AG08396 (cell line): ENCODE measurements around the gene BMP2K.

Experiments used
- DNase-seq: peaks from one replicate; pipeline ENCODE4 v3.0.0; 2012; ENCODE audit warnings: low spot score, mixed read lengths

Gene BMP2K

GRCh38 chr4:78930016-78930629, 154.0 kb downstream of the BMP2K start:
- DNase-seq: no peak

GRCh38 chr4:78936989-78937388, 160.8 kb downstream of the BMP2K start:
- no peak for DNase-seq

- no peak for DNase-seq
Observed at GRCh38 chr4:78937837-78938236, 161.7 kb downstream of the BMP2K start.

- DNase-seq: no peak
Observed at GRCh38 chr4:78938474-78938867, 162.3 kb downstream of the BMP2K start.

- peak; percentile 97 for DNase-seq
Observed at GRCh38 chr4:78938868-78939666, 162.9 kb downstream of the BMP2K start, which contains the start of gene PAQR3. Gene PAQR3 (minus strand): TSS chr4:78939438. CDS start chr4:78939224, 214 bp downstream.

- DNase-seq: no peak
Observed at GRCh38 chr4:78939667-78940008, 163.5 kb downstream of the BMP2K start.

- no peak for DNase-seq
Observed at GRCh38 chr4:78940752-78941151, 164.6 kb downstream of the BMP2K start.

GRCh38 chr4:78944381-78944780, 168.2 kb downstream of the BMP2K start:
- no peak for DNase-seq

GRCh38 chr4:78945651-78946179, 169.6 kb downstream of the BMP2K start:
- DNase-seq: no peak

- DNase-seq: no peak
Observed at GRCh38 chr4:78949735-78950134, 173.6 kb downstream of the BMP2K start.

- DNase-seq: peak; percentile 45
Observed at GRCh38 chr4:78951862-78952472, 175.8 kb downstream of the BMP2K start.

- no peak for DNase-seq
Observed at GRCh38 chr4:78953231-78953630, 177.1 kb downstream of the BMP2K start.

GRCh38 chr4:78953769-78954666, 177.9 kb downstream of the BMP2K start:
- no peak for DNase-seq

GRCh38 chr4:78956975-78957374, 180.8 kb downstream of the BMP2K start:
- DNase-seq: no peak

GRCh38 chr4:78960926-78961325, 184.8 kb downstream of the BMP2K start:
- no peak for DNase-seq
